ENCODE data around the gene NFASC.

NFASC gene

GRCh38 chr1:205016584-205016983 lies 145.9 kb downstream of the NFASC start:
- no peak for DNase-seq

DNA sequence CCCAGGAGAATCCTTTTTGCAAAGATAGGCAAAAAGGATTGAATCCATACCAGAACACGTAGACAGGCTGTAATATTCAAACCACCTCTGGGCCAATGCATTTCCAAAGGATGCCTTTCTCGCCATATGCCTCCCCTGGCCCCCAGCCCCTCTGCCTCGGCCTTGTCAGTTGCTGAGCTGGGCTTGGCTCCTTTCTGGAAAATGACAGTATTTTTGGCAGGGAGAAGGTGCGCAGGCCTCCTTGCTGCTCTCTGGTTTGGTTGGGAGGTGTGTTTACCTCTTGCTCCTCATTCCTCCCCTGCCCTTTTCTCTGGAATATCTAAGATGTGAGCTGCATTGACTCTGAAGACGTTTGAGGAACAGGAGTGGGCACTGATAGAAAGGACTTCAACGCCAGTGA lies 146.3 kb downstream of the NFASC start:
- DNase-seq: no peak

DNA sequence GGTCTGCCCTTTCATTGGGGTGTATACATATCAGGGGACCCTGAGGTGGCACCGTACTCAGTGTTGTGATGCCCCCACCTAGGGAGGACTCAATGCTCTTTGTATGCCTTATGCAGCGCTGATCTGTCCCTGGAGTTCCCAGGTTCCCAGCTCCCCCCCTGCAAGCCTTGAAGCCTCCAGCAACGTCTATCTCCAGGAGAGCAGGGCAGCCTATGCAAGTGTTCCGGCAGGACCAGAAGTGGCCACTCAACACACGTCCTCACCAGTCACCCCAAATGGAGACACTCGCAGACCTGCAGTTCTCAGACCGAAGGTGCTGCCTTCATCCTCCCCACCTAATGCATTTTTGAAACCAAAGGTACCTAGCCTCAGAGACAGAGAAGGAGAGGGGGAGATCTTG lies 147.1 kb downstream of the NFASC start:
- DNase-seq: no peak

GRCh38 chr1:205018381-205018780 lies 147.7 kb downstream of the NFASC start:
- DNase-seq: no peak

DNA sequence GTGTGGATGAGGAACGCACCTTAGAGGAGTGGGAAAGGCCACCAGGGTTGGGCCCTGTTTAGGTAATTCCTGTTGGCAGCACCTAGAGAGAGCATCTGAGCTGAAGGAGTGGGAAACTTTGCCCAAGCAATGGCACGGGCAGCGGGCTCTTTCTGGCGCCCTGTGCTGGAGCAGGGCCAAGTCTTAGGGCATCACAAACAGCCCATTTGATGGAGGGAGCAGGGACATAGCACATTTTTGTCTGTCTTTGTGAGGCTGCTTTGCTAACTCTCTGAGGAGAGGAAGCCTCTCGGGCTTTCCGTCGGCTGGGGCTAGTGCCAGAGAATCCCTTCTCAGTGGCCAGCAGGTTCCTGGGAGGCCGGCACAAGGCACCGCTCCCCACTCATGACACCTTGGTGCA lies 149.8 kb downstream of the NFASC start:
- DNase-seq: no peak

- DNase-seq: no peak
Observed at GRCh38 chr1:205024679-205025078, 154.0 kb downstream of the NFASC start.

- DNase-seq: no peak
Observed at GRCh38 chr1:205025239-205025638, 154.6 kb downstream of the NFASC start.

GRCh38 chr1:205026181-205026580 lies 155.5 kb downstream of the NFASC start:
- no peak for DNase-seq

DNA sequence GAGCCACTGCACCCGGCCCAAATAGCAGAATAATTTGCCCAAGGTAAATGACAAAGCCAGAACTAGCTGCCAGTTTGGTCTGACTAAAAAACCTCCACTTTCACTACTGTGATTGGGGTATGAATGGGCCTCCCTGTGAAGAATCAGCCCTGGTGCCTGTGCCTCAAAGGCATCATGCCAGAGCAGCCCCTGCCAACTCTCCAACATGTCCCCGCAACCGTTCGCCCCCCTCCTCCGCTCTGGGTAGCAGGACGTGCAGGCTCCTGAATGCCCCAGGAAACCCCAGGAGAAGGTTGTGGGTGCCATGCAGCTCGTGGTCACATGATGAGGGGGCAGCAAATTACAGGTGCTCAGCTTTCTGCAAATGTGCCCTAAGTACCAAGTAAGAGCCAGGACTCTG lies 157.7 kb downstream of the NFASC start:
- DNase-seq: no peak

DNA sequence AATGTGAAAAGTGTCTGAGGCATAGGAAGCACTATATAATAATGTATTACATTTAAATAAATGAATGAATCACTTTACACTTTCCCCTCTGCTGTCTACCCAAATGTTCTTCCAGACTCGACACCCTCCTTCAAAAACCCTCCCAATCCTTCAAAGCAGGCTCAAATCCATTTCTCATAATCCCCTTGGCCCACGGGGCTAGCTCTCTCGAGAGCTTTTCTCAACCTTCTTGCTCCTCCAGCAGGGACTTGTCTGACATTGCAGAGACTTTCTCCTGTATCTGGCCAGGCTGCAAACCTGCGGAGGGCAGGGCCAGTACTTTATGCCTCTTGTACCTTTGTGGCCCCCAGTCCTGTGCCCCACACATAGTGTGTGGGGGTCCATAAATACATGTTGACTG lies 158.3 kb downstream of the NFASC start:
- no peak for DNase-seq

DNA sequence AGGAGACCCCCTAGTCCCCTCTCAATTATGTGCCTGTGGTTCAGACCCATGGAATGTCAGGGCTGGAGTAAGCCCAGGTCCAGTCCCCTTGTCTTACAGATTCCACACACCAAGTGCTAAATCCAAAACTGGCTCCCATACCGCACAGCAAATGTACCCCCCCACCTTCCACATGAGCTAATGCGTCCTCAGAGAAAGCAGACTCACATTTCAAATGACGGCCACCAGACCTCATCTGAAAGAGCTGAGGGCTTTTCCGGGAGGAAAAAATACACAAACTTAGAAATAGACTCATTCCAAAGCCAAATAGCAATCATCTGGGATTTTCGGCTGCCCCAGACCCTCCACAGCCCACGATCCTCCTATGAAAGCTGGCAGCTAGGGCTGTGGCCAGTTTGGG lies 159.6 kb downstream of the NFASC start:
- DNase-seq: no peak

DNA sequence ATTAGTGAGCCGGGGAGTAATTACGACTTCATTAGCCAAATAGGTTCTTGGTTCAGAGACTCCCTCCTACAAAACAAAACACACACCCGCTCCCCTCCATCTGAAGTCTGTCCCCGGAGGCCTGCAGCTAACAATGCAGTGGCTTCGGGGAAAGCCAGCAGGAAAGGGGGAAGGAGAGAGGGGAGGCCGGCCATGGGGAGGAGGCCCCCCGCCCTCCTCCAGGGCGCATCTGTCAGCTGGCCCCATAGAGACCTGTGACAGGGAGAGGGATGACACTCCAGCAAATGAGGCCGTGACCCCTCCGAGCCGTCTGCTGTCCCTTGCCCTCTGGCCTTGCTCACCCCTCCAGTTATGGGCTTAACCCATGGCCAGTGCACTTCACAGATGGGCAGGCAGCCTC lies 160.2 kb downstream of the NFASC start:
- DNase-seq: no peak

DNA sequence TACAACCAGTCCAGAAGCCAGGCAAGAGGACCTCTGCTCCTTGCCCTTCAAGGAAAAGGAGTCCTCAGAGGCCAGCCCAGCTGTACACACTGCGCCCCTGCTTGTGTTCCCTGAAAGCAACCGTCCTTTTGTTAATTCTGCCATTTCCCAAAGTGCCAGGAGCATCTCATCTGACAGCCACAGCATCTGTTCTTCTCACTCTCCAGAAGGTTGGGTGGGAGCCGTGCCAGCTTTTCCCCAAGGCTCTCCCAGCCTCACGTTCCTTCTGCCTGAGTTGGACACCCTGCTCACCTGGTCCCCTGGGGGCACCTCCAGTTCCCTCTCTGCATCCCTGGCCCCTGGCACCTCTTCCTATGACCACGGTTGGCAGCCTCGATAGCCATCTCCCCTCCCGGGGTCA lies 161.8 kb downstream of the NFASC start:
- no peak for DNase-seq

DNA sequence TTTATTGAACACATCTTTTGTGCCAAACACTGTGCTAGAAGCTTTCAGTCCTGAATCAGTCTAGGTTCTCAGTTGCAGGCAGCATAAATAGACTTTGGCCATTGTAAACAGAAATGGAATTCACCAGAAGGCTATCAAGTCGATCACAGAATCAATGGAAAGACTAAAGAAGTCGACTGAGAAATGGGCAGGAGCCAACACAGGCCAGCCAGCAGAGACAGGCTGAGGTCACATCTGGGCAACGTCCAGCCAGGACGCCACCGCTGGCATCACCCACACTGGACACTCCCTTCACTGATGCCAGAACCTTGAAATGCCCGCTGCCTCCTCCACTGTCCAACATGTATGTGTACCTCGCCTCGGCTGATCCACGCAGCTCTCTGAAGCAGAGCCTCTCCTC lies 166.9 kb downstream of the NFASC start:
- DNase-seq: no peak

DNA sequence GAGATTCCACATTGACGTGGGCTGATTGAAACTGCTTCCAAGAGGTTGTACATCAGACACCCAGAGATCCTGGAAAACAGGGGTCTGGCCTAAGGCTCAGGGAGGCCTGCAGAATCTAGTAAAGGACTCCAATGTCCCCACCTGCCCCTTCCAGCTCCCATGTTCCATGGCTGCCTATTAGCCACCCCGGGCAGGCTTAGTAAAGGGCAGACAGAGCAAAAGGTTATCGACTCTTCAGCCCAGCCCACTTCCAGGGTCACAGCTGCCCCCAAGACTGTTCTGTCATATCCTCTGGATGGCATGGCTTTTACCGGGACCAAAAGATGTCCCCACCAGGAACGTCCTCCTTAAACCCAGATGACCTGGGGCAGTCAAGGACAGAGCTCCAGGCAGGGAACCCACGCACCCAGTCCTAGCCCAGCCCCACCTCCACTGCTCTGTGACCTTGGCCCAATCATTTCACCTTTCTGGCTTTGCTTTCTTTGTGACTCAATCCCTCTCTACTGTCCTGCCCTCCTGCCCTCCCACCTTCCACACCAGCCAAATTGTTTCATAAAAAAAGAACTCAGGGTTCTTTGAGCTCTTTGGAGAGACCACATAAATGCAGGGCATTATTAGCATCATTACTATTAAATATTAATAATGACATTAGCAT lies 167.6 kb downstream of the NFASC start:
- no peak for DNase-seq

DNA sequence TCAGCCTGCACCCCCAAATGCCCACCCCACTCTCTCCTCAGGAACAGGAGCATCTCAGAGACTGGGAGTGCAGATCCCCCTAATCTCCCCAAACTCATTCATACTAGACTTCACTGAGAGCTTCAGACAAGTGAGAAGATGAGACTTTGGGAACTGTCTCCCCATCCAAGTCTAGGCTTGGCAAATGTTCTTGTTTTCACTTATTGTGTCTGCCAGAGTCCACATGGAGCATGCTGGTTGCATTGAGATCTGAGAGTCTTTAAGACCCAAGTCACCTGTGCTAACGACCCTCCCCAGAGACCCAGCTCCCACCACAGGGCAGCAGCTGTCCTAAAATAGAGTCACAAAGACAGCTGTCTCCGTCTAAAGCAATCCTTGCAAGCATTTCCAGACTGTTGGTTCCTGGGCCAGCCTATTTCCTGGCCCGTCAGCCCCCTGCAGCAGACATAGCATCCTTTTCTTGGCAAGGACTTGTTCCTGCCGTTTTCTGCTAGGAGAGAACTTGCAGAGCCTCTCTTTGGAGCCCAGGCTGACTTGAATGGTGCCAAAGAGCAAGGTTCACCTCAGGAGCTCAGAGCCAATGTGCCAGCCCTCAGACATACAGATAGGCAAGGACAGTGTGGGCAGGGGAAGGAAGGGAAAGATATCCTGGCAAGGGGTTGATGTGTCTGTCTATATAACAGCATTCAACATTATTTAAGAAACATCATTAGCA lies 170.5 kb downstream of the NFASC start:
- DNase-seq: no peak

DNA sequence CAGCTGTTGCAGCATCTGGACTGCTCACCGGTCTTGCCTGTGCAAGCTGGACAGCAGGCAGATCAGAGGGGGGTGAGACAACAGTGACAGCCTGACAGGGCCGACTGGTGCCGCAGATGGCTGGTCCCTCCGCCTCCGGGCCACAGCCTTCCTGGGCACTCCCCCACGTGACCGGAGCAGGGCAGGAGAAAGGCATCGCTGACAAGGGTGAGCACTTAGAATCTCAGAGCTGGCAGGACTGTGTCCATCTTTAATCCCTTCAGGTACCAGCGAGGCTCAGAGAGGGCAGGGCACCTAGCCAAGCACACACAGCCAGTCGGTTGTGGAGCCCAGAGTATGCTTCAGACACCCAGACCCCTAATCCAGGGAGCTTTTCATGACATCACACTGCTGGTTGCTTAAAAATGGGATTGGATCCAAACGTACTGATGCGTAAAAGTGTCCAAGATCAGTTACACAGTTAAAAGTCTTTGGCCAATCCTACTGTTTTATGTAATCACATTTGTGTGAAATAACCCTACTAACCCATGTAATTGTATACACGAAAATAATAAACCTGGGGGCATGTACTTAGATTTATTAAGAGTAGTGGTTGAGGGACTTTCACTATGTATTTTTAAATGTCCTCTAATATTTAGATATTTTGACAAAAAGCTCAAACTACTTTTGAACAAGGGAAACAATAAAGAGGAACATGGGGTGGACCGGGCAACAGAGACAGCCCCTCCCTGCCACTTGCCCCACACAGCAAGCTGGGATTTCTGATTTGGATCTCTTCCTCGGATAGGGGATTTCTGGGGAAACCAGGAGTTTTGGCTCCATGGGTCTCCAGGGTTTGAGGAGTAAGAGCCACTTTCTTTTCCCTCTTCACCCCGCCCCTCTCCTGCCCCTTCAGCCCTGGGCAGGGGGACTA lies 171.6 kb downstream of the NFASC start:
- no peak for DNase-seq

GRCh38 chr1:205042911-205043806 lies 172.5 kb downstream of the NFASC start, which contains the start of gene CNTN2:
Gene CNTN2 (plus strand): TSS chr1:205043212. CDS start chr1:205053186, 9,974 bp downstream.
- no peak for DNase-seq

- no peak for DNase-seq
Observed at GRCh38 chr1:205043866-205044265, 173.2 kb downstream of the NFASC start.

GRCh38 chr1:205044741-205045140 lies 174.1 kb downstream of the NFASC start:
- DNase-seq: no peak

GRCh38 chr1:205045146-205045545 lies 174.5 kb downstream of the NFASC start:
- no peak for DNase-seq

- no peak for DNase-seq
Observed at GRCh38 chr1:205046870-205047269, 176.2 kb downstream of the NFASC start.

Data from NK-92 treated with Interleukin-12 subunit alpha and Interleukin-12 subunit beta, amount 100 ng/mL, for 24 hours (cell line).